A549 (cell line): ENCODE results near the gene COX5B.

Experiments used
- CHD2 ChIP-seq: fragments of 150-350 bp; IDR thresholded peaks from 2 replicates; pipeline ENCODE4 v1.6.1; 2014; ENCODE audit warnings: low read length; ENCODE audit not compliant: partially characterized antibody
- EP300 ChIP-seq, 2 experiments: fragments of >200 bp; sonication (Bioruptor Twin); formaldehyde crosslinking; IDR thresholded peaks; 2 replicates in 1 of 2; 3 replicates in 1 of 2; pipeline ENCODE4 v1.6.1; 2016 to 2017
- GATA3 ChIP-seq: IDR thresholded peaks from 2 replicates; pipeline ENCODE4 v1.6.1; 2012; ENCODE audit warnings: borderline replicate concordance
- MAZ ChIP-seq: fragments of 150-350 bp; IDR thresholded peaks from 2 replicates; pipeline ENCODE4 v1.6.1; 2014; ENCODE audit warnings: antibody characterized with exemption, low read depth, low read length, borderline replicate concordance
- POLR2A ChIP-seq: IDR thresholded peaks from 2 replicates; pipeline ENCODE4 v1.6.1; 2012; ENCODE audit warnings: mild to moderate bottlenecking, low read length
- RAD21 ChIP-seq, 2 experiments: fragments of >200 bp in 1 of 2; sonication (Bioruptor Twin) in 1 of 2; formaldehyde crosslinking in 1 of 2; IDR thresholded peaks in 1 of 2; conservative IDR thresholded peaks in 1 of 2; 2 replicates in 1 of 2; 3 replicates in 1 of 2; pipeline ENCODE4 v1.6.1; 2012 to 2018; ENCODE audit warnings: inconsistent platforms in 1 of 2
- RCOR1 ChIP-seq: fragments of 150-350 bp; IDR thresholded peaks from 2 replicates; pipeline ENCODE4 v1.6.1; 2014; ENCODE audit warnings: antibody characterized with exemption, low read length, low read depth
- RFX5 ChIP-seq: fragments of 450-650 bp; IDR thresholded peaks from 2 replicates; pipeline ENCODE4 v1.7.1; 2014; ENCODE audit warnings: antibody characterized with exemption, mild to moderate bottlenecking, moderate library complexity
- SREBF2 ChIP-seq: fragments of 450-650 bp; IDR thresholded peaks from 2 replicates; pipeline ENCODE4 v1.6.1; 2014; ENCODE audit warnings: mild to moderate bottlenecking, moderate library complexity
- TF ChIP-seq, protein P1 (sequence below): fragments of >200 bp; sonication (Bioruptor Twin); formaldehyde crosslinking; IDR thresholded peaks from 3 replicates; pipeline ENCODE4 v1.5.1; 2016
- TF ChIP-seq, protein P2 (sequence below): IDR thresholded peaks from 2 replicates; pipeline ENCODE4 v1.6.1; 2012
- TF ChIP-seq, protein P3 (sequence below): fragments of >200 bp; sonication (Bioruptor Twin); formaldehyde crosslinking; IDR thresholded peaks from 3 replicates; pipeline ENCODE4 v1.6.1; 2016

DNA sequence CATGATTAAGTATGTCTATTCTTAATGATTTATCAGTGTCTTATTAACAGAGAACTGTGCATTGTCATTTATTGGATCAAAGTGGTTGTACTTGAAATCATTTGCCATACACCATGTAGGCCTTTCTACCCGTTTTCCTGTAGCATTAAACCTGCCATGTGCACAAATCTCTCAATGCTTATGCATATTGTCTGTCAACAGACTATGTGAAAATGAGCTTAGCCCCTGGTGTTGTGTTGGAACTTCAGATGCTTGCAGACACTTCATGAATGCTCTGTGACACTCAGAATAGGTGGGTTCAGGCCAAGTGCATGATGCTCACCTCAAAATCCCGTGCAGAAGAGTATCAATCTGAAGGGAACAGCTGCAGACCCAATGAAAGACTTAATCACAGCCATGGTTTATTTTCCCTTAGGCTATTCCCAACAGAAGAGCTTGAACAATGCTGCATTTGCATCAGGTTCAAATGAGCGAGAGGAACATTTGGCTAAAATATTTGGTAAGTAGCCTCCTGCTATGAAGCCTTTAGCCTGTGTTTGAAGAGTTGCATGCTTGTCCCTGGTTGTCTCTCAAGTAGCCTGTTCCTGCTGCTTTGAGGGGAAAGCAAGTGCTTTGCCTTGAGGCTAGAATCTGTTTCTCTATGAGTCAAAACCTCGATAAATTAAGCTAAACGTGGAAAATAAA, 29.7 kb downstream of the COX5B start:
- TF ChIP-seq RFX5 = no peak
- TF ChIP-seq, protein P1, sequence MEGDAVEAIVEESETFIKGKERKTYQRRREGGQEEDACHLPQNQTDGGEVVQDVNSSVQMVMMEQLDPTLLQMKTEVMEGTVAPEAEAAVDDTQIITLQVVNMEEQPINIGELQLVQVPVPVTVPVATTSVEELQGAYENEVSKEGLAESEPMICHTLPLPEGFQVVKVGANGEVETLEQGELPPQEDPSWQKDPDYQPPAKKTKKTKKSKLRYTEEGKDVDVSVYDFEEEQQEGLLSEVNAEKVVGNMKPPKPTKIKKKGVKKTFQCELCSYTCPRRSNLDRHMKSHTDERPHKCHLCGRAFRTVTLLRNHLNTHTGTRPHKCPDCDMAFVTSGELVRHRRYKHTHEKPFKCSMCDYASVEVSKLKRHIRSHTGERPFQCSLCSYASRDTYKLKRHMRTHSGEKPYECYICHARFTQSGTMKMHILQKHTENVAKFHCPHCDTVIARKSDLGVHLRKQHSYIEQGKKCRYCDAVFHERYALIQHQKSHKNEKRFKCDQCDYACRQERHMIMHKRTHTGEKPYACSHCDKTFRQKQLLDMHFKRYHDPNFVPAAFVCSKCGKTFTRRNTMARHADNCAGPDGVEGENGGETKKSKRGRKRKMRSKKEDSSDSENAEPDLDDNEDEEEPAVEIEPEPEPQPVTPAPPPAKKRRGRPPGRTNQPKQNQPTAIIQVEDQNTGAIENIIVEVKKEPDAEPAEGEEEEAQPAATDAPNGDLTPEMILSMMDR = no peak
- TF ChIP-seq GATA3 = no peak
- TF ChIP-seq POLR2A = no peak
- TF ChIP-seq, protein P2, sequence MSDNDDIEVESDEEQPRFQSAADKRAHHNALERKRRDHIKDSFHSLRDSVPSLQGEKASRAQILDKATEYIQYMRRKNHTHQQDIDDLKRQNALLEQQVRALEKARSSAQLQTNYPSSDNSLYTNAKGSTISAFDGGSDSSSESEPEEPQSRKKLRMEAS = no peak
- TF ChIP-seq MAZ = no peak
- TF ChIP-seq RCOR1 = no peak
- no peak for TF ChIP-seq RAD21 (conservative IDR thresholded peaks at IDR 0.05 in 1 of 2, IDR thresholded peaks at IDR 0.05 in 1 of 2)
- TF ChIP-seq, protein P3, sequence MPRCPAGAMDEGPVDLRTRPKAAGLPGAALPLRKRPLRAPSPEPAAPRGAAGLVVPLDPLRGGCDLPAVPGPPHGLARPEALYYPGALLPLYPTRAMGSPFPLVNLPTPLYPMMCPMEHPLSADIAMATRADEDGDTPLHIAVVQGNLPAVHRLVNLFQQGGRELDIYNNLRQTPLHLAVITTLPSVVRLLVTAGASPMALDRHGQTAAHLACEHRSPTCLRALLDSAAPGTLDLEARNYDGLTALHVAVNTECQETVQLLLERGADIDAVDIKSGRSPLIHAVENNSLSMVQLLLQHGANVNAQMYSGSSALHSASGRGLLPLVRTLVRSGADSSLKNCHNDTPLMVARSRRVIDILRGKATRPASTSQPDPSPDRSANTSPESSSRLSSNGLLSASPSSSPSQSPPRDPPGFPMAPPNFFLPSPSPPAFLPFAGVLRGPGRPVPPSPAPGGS = no peak
- TF ChIP-seq EP300 (IDR thresholded peaks at IDR 0.05) = no peak
- no peak for TF ChIP-seq CHD2
- TF ChIP-seq SREBF2 = no peak
